ENCODE results near the gene WASF2. TPM values are rescaled to one million over a fixed set of nuclear protein-coding genes. Genes with fewer than 3 reads are reported as not detected.

WASF2 gene
- polyA plus RNA-seq, 1 donor from 2014 or later: 2.5 TPM

DNA sequence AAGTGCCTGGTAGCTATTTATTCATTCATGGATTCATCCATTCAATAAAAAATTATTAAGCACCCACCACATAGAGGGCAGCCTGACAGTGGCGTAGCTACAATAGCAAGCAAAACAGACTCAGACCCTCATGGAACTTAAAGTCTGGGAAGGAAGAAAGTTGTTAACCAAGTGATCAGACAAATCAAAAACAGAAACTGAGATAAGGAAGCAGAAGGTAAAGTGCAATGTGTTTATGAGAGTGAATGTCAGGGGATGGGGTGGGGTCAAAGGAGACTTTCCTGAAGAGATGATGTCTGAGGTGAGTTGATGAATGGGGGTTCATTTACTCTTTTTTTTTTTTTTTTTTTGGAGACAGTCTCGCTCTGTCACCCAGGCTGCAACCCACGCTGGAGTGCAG is 2.8 kb upstream of the WASF2 start:
- TF ChIP-seq EP300 (conservative IDR thresholded peaks at IDR 0.05; ENCODE audit: poor library complexity, severe bottlenecking) (no peak), EZH2 (IDR thresholded peaks at IDR 0.05; ENCODE audit: borderline replicate concordance, insufficient read depth, low read length, poor library complexity, severe bottlenecking) (no peak), RAD21 (conservative IDR thresholded peaks at IDR 0.05) (no peak), SMC3 (conservative IDR thresholded peaks at IDR 0.05; ENCODE audit: poor library complexity) (no peak), POLR2AphosphoS5 (IDR thresholded peaks at IDR 0.05) (no peak), TAF1 (IDR thresholded peaks at IDR 0.05; ENCODE audit: low read depth) (no peak), MXI1 (conservative IDR thresholded peaks at IDR 0.05; ENCODE audit: poor library complexity, severe bottlenecking) (no peak)
- TF ChIP-seq, protein P1, sequence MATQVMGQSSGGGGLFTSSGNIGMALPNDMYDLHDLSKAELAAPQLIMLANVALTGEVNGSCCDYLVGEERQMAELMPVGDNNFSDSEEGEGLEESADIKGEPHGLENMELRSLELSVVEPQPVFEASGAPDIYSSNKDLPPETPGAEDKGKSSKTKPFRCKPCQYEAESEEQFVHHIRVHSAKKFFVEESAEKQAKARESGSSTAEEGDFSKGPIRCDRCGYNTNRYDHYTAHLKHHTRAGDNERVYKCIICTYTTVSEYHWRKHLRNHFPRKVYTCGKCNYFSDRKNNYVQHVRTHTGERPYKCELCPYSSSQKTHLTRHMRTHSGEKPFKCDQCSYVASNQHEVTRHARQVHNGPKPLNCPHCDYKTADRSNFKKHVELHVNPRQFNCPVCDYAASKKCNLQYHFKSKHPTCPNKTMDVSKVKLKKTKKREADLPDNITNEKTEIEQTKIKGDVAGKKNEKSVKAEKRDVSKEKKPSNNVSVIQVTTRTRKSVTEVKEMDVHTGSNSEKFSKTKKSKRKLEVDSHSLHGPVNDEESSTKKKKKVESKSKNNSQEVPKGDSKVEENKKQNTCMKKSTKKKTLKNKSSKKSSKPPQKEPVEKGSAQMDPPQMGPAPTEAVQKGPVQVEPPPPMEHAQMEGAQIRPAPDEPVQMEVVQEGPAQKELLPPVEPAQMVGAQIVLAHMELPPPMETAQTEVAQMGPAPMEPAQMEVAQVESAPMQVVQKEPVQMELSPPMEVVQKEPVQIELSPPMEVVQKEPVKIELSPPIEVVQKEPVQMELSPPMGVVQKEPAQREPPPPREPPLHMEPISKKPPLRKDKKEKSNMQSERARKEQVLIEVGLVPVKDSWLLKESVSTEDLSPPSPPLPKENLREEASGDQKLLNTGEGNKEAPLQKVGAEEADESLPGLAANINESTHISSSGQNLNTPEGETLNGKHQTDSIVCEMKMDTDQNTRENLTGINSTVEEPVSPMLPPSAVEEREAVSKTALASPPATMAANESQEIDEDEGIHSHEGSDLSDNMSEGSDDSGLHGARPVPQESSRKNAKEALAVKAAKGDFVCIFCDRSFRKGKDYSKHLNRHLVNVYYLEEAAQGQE (IDR thresholded peaks at IDR 0.05; ENCODE audit: borderline replicate concordance): no peak
- TF ChIP-seq, protein P2, sequence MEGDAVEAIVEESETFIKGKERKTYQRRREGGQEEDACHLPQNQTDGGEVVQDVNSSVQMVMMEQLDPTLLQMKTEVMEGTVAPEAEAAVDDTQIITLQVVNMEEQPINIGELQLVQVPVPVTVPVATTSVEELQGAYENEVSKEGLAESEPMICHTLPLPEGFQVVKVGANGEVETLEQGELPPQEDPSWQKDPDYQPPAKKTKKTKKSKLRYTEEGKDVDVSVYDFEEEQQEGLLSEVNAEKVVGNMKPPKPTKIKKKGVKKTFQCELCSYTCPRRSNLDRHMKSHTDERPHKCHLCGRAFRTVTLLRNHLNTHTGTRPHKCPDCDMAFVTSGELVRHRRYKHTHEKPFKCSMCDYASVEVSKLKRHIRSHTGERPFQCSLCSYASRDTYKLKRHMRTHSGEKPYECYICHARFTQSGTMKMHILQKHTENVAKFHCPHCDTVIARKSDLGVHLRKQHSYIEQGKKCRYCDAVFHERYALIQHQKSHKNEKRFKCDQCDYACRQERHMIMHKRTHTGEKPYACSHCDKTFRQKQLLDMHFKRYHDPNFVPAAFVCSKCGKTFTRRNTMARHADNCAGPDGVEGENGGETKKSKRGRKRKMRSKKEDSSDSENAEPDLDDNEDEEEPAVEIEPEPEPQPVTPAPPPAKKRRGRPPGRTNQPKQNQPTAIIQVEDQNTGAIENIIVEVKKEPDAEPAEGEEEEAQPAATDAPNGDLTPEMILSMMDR (IDR thresholded peaks at IDR 0.05; ENCODE audit: poor library complexity, severe bottlenecking): no peak
- Histone ChIP-seq H3K9me3 (ENCODE audit: low read length) (no peaks in the 10 kb centered on the region), H3K36me3 (ENCODE audit: insufficient read depth, low read length) (no peaks in the 10 kb centered on the region), H3K79me2 (replicated peaks; ENCODE audit: insufficient read depth, low read length) (peaks cover 14% of the 10 kb centered on the region), H3K27me3 (ENCODE audit: insufficient read depth, low read depth, low read length) (no peaks in the 10 kb centered on the region), H3K27ac (ENCODE audit: low read length) (no peak overlapping the region), H3K4me3 (ENCODE audit: low read length) (no peak overlapping the region), H4K20me1 (ENCODE audit: insufficient read depth) (no peaks in the 10 kb centered on the region), H3K9me2 (ENCODE audit: insufficient read depth, low read length) (no peaks in the 10 kb centered on the region), H3K9ac (ENCODE audit: low read length) (no peak overlapping the region), H3K4me2 (ENCODE audit: low read length) (no peak overlapping the region), H3F3A (ENCODE audit: insufficient read depth, low read length, poor library complexity, severe bottlenecking) (peaks cover 3% of the 10 kb centered on the region), H2AFZ (ENCODE audit: low read depth, low read length) (no peak overlapping the region)

DNA sequence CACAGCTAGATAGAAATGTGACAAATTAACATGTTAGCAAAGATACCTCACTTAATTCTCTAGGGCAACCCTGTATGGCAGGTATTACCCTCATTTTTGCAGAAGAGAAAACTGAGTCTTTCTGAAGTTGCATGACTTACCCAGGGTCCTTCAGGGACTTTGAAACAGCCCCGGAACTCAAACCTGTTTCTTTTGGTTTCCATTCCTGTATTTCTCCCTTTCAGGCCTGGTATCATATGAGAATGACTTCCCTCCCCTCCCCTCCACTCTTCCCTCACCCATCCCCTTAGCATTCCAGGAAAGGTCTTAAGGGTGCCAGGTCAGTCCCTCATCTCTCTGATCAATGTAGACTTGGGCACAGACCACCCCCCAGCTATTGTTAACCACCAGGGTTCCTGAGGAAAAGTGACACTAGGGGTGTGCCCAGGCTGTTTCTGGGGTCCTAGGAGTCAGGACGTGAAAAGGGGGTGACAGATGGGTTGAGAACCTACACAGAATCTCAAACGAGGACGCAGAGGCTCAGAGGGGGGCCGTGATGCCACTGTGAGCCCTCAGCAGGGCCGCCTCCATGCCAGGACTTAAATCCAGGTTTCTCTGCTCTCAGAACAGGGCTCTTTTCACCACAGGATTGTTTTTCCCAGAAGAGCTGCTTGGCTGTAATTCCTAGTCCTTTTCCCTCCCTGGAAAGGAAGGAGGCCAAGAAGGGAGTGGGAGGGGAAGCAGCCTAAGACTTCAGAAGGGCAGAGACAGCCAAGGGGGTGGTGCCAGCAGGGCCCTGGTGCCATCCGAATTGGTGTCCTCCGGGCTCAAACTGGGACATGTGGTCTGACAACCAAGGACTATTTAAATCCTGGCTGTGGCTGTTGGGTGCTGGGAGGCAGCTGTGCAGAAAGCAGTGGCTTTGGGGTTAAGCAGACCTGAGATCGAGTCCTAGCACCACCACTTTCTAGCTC is 2.1 kb upstream of the WASF2 start:
- Histone ChIP-seq H3F3A (ENCODE audit: insufficient read depth, low read length, poor library complexity, severe bottlenecking) (peaks cover 4% of the 10 kb centered on the region), H3K36me3 (ENCODE audit: insufficient read depth, low read length) (no peaks in the 10 kb centered on the region), H3K27ac (ENCODE audit: low read length) (no peak overlapping the region), H3K27me3 (ENCODE audit: insufficient read depth, low read depth, low read length) (no peaks in the 10 kb centered on the region), H3K9me2 (ENCODE audit: insufficient read depth, low read length) (no peaks in the 10 kb centered on the region), H3K4me3 (ENCODE audit: low read length) (no peak overlapping the region), H3K79me2 (replicated peaks; ENCODE audit: insufficient read depth, low read length) (peaks cover 14% of the 10 kb centered on the region), H3K9me3 (ENCODE audit: low read length) (no peaks in the 10 kb centered on the region), H2AFZ (ENCODE audit: low read depth, low read length) (no peak overlapping the region), H4K20me1 (ENCODE audit: insufficient read depth) (no peaks in the 10 kb centered on the region), H3K4me2 (ENCODE audit: low read length) (no peak overlapping the region), H3K9ac (ENCODE audit: low read length) (no peak overlapping the region)
- TF ChIP-seq, protein P1 (IDR thresholded peaks at IDR 0.05; ENCODE audit: borderline replicate concordance): no peak
- TF ChIP-seq POLR2AphosphoS5 (IDR thresholded peaks at IDR 0.05): no peak
- TF ChIP-seq RAD21 (conservative IDR thresholded peaks at IDR 0.05): no peak
- no peak for TF ChIP-seq SMC3 (conservative IDR thresholded peaks at IDR 0.05; ENCODE audit: poor library complexity)
- TF ChIP-seq EP300 (conservative IDR thresholded peaks at IDR 0.05; ENCODE audit: poor library complexity, severe bottlenecking): no peak
- no peak for TF ChIP-seq TAF1 (IDR thresholded peaks at IDR 0.05; ENCODE audit: low read depth)
